ENCODE measurements around the gene VPS13A. TPM values are rescaled to one million over a fixed set of nuclear protein-coding genes. Genes with fewer than 3 reads are reported as not detected.

VPS13A gene
- total and polyA plus RNA-seq, 9 of the 15 experiments (the other 6 are each of a cell fraction or from before 2014, with no cell fraction given), result 5.6 to 29.9 (median 14.7) TPM

DNA sequence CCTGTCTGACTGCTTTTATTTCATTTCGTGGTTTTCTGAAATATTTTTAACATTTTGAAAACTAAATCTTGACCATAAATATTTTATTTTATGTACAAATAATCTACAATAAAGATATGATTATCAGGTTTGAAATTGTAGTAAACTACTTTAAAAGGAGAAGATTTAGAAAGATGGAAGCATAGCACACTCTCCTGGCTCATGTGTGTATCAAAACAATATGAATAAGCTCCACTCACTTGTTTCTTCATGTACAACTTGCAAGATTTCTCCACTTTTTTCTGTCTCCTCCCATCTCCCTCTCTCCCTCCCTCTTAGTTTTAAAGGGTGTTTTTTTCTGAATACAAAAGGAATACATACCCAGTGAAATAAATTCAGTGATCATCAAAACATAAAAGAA is 15.4 kb upstream of the VPS13A start (continued):
- TF ChIP-seq, protein P1, sequence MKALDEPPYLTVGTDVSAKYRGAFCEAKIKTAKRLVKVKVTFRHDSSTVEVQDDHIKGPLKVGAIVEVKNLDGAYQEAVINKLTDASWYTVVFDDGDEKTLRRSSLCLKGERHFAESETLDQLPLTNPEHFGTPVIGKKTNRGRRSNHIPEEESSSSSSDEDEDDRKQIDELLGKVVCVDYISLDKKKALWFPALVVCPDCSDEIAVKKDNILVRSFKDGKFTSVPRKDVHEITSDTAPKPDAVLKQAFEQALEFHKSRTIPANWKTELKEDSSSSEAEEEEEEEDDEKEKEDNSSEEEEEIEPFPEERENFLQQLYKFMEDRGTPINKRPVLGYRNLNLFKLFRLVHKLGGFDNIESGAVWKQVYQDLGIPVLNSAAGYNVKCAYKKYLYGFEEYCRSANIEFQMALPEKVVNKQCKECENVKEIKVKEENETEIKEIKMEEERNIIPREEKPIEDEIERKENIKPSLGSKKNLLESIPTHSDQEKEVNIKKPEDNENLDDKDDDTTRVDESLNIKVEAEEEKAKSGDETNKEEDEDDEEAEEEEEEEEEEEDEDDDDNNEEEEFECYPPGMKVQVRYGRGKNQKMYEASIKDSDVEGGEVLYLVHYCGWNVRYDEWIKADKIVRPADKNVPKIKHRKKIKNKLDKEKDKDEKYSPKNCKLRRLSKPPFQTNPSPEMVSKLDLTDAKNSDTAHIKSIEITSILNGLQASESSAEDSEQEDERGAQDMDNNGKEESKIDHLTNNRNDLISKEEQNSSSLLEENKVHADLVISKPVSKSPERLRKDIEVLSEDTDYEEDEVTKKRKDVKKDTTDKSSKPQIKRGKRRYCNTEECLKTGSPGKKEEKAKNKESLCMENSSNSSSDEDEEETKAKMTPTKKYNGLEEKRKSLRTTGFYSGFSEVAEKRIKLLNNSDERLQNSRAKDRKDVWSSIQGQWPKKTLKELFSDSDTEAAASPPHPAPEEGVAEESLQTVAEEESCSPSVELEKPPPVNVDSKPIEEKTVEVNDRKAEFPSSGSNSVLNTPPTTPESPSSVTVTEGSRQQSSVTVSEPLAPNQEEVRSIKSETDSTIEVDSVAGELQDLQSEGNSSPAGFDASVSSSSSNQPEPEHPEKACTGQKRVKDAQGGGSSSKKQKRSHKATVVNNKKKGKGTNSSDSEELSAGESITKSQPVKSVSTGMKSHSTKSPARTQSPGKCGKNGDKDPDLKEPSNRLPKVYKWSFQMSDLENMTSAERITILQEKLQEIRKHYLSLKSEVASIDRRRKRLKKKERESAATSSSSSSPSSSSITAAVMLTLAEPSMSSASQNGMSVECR (CRISPR knock-in tag; IDR thresholded peaks at IDR 0.05), result no peak
- TF ChIP-seq NFE2 (IDR thresholded peaks at IDR 0.05; ENCODE audit: low read depth), result no peak
- no peak for TF ChIP-seq ZNF140 (CRISPR knock-in tag; IDR thresholded peaks at IDR 0.05)
- no peak for TF ChIP-seq CBFA2T3 (IDR thresholded peaks at IDR 0.05)

DNA sequence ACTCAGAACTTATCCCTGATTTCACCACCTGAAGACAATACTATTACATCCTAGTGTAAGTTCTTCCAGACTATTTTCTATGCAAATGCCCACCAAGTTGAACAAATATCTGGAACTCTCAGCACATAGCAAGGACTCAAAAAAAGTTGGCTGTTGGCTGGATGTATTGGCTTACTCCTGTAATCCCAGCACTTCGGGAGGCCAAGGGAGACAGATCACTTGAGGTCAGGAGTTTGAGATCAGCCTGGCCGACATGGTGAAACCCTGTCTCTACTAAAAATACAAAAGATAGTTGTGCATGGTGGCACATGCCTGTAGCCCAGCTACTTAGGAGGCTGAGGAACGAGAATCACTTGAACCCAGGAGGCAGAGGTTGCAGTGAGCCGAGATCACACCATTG is 15.0 kb upstream of the VPS13A start:
- ChIA-PET CTCF (ENCODE audit: low intra/inter-chr PET ratio) (no interaction called here), POLR2A (interaction anchor here (0.6 kb wide), 1 partner anchor 392 kb away, joined by 3 read pairs; no protein-coding TSS in a partner anchor)
- 0% methylated on average over 1 of the region's 4 CpGs for WGBS (ENCODE audit: insufficient coverage, low coverage, missing lambda C conversion rate)
- no peak overlapping the region for H3K27ac ChIP-seq (ENCODE audit: extremely low read depth, low read depth, low read length)
- H3K4me2 ChIP-seq (ENCODE audit: insufficient read depth, low read length), result no peak overlapping the region
- H3K79me2 ChIP-seq (ENCODE audit: control insufficient read depth, insufficient read depth, low read length), result no peaks in the 10 kb centered on the region
- DNase-seq (ENCODE audit: extremely low read depth in 1 of 4, low spot score in 3 of 4) (no peak), ATAC-seq (no peak), FAIRE-seq (no peak)
- no peak overlapping the region for H3K9ac ChIP-seq (ENCODE audit: insufficient read depth in 1 of 2, low read depth in 2 of 2, low read length in 2 of 2)
- H4K20me1 ChIP-seq (replicated peaks; ENCODE audit: control insufficient read depth, insufficient read depth, low read length), result no peaks in the 10 kb centered on the region
- TF ChIP-seq DPF2 (IDR thresholded peaks at IDR 0.05) (no peak), ZNF324 (CRISPR knock-in tag; IDR thresholded peaks at IDR 0.05) (no peak), ZNF217 (CRISPR knock-in tag; IDR thresholded peaks at IDR 0.05) (no peak), ZBTB7A (IDR thresholded peaks at IDR 0.05; ENCODE audit: borderline replicate concordance, control insufficient read depth, low read depth, low read length) (no peak), NR2C1 (IDR thresholded peaks at IDR 0.05) (no peak), NR2C1 (tag; IDR thresholded peaks at IDR 0.05) (no peak), RBM39 (optimal IDR thresholded peaks at IDR 0.05; ENCODE audit: low read depth, low read length) (no peak), HNRNPK (IDR thresholded peaks at IDR 0.05; ENCODE audit: low read depth, low read length, poor library complexity, severe bottlenecking) (no peak), RB1 (IDR thresholded peaks at IDR 0.05; ENCODE audit: low read depth) (no peak), ERF (CRISPR knock-in tag; IDR thresholded peaks at IDR 0.05) (no peak), SMAD3 (CRISPR knock-in tag; conservative IDR thresholded peaks at IDR 0.05) (no peak)
- TF ChIP-seq, protein P2, sequence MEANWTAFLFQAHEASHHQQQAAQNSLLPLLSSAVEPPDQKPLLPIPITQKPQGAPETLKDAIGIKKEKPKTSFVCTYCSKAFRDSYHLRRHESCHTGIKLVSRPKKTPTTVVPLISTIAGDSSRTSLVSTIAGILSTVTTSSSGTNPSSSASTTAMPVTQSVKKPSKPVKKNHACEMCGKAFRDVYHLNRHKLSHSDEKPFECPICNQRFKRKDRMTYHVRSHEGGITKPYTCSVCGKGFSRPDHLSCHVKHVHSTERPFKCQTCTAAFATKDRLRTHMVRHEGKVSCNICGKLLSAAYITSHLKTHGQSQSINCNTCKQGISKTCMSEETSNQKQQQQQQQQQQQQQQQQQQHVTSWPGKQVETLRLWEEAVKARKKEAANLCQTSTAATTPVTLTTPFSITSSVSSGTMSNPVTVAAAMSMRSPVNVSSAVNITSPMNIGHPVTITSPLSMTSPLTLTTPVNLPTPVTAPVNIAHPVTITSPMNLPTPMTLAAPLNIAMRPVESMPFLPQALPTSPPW (CRISPR knock-in tag; IDR thresholded peaks at IDR 0.05), result no peak
- TF ChIP-seq, protein P3, sequence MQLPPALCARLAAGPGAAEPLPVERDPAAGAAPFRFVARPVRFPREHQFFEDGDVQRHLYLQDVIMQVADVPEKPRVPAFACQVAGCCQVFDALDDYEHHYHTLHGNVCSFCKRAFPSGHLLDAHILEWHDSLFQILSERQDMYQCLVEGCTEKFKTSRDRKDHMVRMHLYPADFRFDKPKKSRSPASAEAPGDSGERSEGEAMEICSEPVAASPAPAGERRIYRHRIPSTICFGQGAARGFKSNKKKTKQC (CRISPR knock-in tag; IDR thresholded peaks at IDR 0.05), result no peak
- H3K9me1 ChIP-seq (ENCODE audit: control insufficient read depth, insufficient read depth, low read length), result no peaks in the 10 kb centered on the region
- H3K9me3 ChIP-seq (replicated peaks; ENCODE audit: control insufficient read depth, insufficient read depth, low read depth, low read length), result no peaks in the 10 kb centered on the region
- no peak overlapping the region for H2AFZ ChIP-seq (ENCODE audit: low read depth, low read length)
- intact Hi-C loops (cut with micrococcal nuclease), result loop anchor here (10.0 kb wide), 1 partner anchor 292 kb away; no protein-coding TSS in a partner anchor
- no peak overlapping the region for H3K4me3 ChIP-seq
- no TSS peak for BruUV-seq (replicated peaks)
- H3K27me3 ChIP-seq (ENCODE audit: control insufficient read depth in 2 of 2, insufficient read depth in 2 of 2, low read length in 2 of 2), result no peaks in the 10 kb centered on the region; a peak in 1 of 5 replicates
- no peaks in the 10 kb centered on the region; a peak in 1 of 5 replicates for H3K4me1 ChIP-seq (replicated peaks in 1 of 2; ENCODE audit: control insufficient read depth in 2 of 2, insufficient read depth in 2 of 2, low read length in 2 of 2)
- H3K36me3 ChIP-seq (ENCODE audit: control insufficient read depth, insufficient read depth, low read length), result no peaks in the 10 kb centered on the region
- in situ Hi-C loops (cut with MboI), result no loop called here

Measured in K562 (cell line).